Measurements from ENCODE around the gene EREG. TPM values are rescaled to one million over a fixed set of nuclear protein-coding genes. Genes with fewer than 3 reads are reported as not detected.

Gene EREG
- total RNA-seq, 3 donors from 2014 or later: 1.5 to 8.8 (median 2.3) TPM

- no peak for DNase-seq
- no peak for TF ChIP-seq CTCF (IDR thresholded peaks at IDR 0.05)
- Histone ChIP-seq H3K4me1 (ENCODE audit: low read depth) (no peaks in the 10 kb centered on the region), H3K4me3 (no peak overlapping the region), H3K9me3 (no peaks in the 10 kb centered on the region), H3K36me3 (ENCODE audit: low read depth) (no peaks in the 10 kb centered on the region)
- ATAC-seq: no peak
- intact Hi-C loops (cut with DNase I, micrococcal nuclease): no loop called here
Observed at GRCh38 chr4:74325886-74326285, 39.1 kb upstream of the EREG start.

DNA sequence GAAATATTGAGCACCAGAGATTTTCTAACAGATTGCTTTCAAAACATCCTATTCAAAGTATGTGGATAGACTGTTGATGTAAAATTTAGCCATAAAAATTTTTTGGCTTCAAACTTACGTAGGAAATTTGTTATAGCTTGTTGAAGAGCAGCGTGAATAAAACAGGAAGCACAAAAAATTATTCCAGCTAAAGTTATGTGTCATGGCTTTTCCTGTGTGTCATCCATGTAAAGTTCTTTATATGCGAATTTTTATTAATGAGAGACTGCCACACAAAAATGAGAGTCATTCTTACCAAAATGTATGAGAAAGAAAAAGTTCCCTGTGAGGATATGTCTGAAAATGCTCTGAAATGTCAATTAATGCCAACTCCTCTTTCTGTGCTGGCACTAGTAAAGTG is 37.2 kb upstream of the EREG start:
- intact Hi-C loops (cut with DNase I, micrococcal nuclease): no loop called here
- no peaks in the 10 kb centered on the region for H3K36me3 ChIP-seq (ENCODE audit: low read depth)
- H3K4me3 ChIP-seq: no peak overlapping the region
- DNase-seq (no peak), ATAC-seq (no peak)
- H3K9me3 ChIP-seq: no peaks in the 10 kb centered on the region
- TF ChIP-seq CTCF (IDR thresholded peaks at IDR 0.05): no peak
- no peaks in the 10 kb centered on the region for H3K4me1 ChIP-seq (ENCODE audit: low read depth)

DNA sequence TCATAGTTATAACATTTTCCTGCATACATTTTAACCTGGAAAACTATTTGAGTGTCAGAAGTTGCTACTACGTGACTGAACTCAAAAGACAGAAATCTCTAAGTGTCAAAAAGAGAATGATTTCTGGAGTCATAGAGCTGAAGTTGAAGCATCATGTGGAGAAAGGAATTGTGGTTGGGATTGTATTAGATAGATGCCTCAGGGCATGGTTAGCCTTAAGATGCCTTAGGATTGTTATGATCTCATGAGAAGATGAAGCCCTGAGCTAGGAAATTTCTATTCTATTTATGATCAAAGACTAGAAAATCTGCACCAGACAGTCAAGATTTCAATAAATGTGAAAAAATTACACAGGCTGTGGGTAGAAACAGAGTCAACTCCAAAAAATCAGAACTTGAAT is 36.4 kb upstream of the EREG start:
- intact Hi-C loops (cut with DNase I, micrococcal nuclease): no loop called here
- no peaks in the 10 kb centered on the region for H3K9me3 ChIP-seq
- no peak overlapping the region for H3K4me3 ChIP-seq
- no peak for DNase-seq
- no peaks in the 10 kb centered on the region for H3K4me1 ChIP-seq (ENCODE audit: low read depth)
- ATAC-seq: no peak
- TF ChIP-seq CTCF (IDR thresholded peaks at IDR 0.05): no peak
- H3K36me3 ChIP-seq (ENCODE audit: low read depth): no peaks in the 10 kb centered on the region

- Histone ChIP-seq H3K4me3 (no peak overlapping the region), H3K36me3 (ENCODE audit: low read depth) (no peaks in the 10 kb centered on the region), H3K4me1 (ENCODE audit: low read depth) (no peaks in the 10 kb centered on the region), H3K9me3 (no peaks in the 10 kb centered on the region)
- intact Hi-C loops (cut with DNase I, micrococcal nuclease): no loop called here
- no peak for ATAC-seq
- no peak for DNase-seq
- TF ChIP-seq CTCF (IDR thresholded peaks at IDR 0.05): no peak
Observed at GRCh38 chr4:74329307-74329706, 35.6 kb upstream of the EREG start.

DNA sequence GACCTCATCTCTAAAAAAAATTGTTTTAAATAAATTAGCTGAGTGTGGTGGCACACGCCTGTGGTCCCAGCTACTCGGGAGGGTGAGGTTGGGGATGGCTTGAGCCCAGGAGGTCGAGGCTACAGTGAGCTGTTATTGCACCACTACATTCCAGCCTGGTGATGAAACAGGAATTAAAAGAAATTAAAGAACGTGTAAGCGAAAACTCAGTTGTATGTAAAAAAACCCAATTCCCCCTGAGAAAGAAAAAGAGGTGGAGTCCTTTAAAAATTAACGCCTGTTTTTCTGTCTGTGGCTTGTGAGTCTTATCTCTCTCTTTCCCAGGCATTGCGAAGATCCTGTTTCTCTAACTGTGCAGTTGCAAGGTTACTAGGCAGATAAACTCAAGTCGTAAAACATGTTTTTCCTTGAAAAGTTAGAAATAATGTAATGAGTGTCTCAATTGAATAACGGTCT is 34.6 kb upstream of the EREG start:
- no peak overlapping the region for H3K4me3 ChIP-seq
- no peak for TF ChIP-seq CTCF (IDR thresholded peaks at IDR 0.05)
- H3K4me1 ChIP-seq (ENCODE audit: low read depth): no peaks in the 10 kb centered on the region
- ATAC-seq: no peak
- no peaks in the 10 kb centered on the region for H3K9me3 ChIP-seq
- no peak for DNase-seq
- H3K36me3 ChIP-seq (ENCODE audit: low read depth): no peaks in the 10 kb centered on the region
- intact Hi-C loops (cut with DNase I, micrococcal nuclease): no loop called here

DNA sequence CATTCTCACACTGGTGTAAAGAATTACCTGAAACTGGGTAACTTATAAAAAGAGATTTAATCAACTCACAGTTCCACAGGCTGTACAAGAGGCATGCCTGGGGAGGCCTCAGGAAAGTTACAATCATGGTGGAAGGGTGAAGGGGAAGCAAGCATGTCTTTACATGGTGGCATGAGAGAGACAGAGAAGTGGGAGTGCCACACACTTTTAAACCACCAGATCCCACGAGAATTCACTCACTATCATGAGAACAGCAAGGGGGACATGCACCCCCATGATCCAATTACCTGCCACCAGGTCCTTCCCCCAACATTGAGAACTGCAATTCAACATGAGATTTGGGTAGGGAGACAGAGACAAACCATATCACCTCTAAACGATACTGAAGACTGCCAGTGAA is 33.7 kb upstream of the EREG start:
- DNase-seq: no peak
- TF ChIP-seq CTCF (IDR thresholded peaks at IDR 0.05): no peak
- Histone ChIP-seq H3K4me1 (ENCODE audit: low read depth) (no peaks in the 10 kb centered on the region), H3K9me3 (no peaks in the 10 kb centered on the region), H3K36me3 (ENCODE audit: low read depth) (no peaks in the 10 kb centered on the region), H3K4me3 (no peak overlapping the region)
- ATAC-seq: no peak
- intact Hi-C loops (cut with DNase I, micrococcal nuclease): no loop called here

Measured in mucosa of descending colon (tissue), 3 donors.